PFSK-1 (cell line): Measurements from ENCODE around the gene LYPD6.

ENCODE experiments used
- FOXP2 ChIP-seq: optimal IDR thresholded peaks from 2 replicates; pipeline ENCODE3; 2011; ENCODE audit warnings: borderline replicate concordance, control low read depth, inconsistent platforms; ENCODE audit not compliant: insufficient read depth; ENCODE audit errors: extremely low read length, extremely low read depth
- POLR2AphosphoS5 ChIP-seq: IDR thresholded peaks from 2 replicates; pipeline ENCODE4 v1.6.1; 2012; ENCODE audit warnings: low read depth, mild to moderate bottlenecking, control low read depth, low read length, moderate library complexity
- REST ChIP-seq, 2 experiments: IDR thresholded peaks; 2 replicates each; pipeline versions ENCODE4 v1.6.1 to v1.8.0; 2011 to 2012; ENCODE audit warnings: low read depth in 2 of 2, low read length in 2 of 2, control low read depth in 1 of 2, inconsistent platforms in 1 of 2, mild to moderate bottlenecking in 1 of 2, moderate library complexity in 1 of 2; ENCODE audit not compliant: insufficient read depth in 1 of 2
- SIN3A ChIP-seq: IDR thresholded peaks from 2 replicates; pipeline ENCODE4 v1.6.1; 2012; ENCODE audit warnings: mild to moderate bottlenecking, low read length, moderate library complexity, borderline replicate concordance; ENCODE audit not compliant: insufficient read depth
- TAF1 ChIP-seq: IDR thresholded peaks from 2 replicates; pipeline ENCODE4 v1.6.1; 2012; ENCODE audit warnings: low read length, control low read depth, borderline replicate concordance; ENCODE audit not compliant: insufficient read depth

- no peak for TF ChIP-seq SIN3A
- no peak for TF ChIP-seq POLR2AphosphoS5
- TF ChIP-seq FOXP2 = no peak
- TF ChIP-seq REST (IDR thresholded peaks at IDR 0.05; ENCODE audit: insufficient read depth in 1 of 2, low read depth in 2 of 2, low read length in 2 of 2) = no peak
- TF ChIP-seq TAF1 = no peak
Observed at GRCh38 chr2:149371476-149371875, 41.1 kb downstream of the LYPD6 start.
